ENCODE results near the gene ROR1. TPM values are rescaled to one million over a fixed set of nuclear protein-coding genes. Genes with fewer than 3 reads are reported as not detected.

ROR1 gene
- total and polyA plus RNA-seq, 9 of the 15 experiments (the other 6 are each of a cell fraction or from before 2014, with no cell fraction given) = 0.02 TPM; not detected in 8

DNA sequence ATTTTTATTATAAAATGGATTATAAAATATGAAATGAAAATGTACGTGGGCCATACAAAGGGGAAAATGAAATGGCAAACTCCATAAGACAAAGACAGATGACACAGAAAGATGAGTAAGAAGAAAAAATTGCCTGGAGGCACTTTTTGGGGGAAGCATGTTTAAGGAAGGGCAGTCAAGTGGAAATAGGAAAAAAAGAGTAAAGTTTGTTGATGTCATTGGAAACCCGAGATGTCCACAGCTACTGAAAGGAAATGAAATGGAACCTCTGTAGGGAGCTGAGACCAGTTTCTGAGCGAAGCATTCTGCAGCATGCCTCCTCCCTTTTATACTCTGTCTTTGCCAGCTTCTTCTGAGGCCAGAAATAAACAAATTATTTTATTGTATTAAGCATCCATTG, 226.2 kb downstream of the ROR1 start:
- H3K36me3 ChIP-seq (ENCODE audit: control insufficient read depth, insufficient read depth, low read length) = no peaks in the 10 kb centered on the region
- 3% methylated on average over 3 of the region's 3 CpGs for WGBS (ENCODE audit: insufficient coverage, low coverage, missing lambda C conversion rate)
- H3K79me2 ChIP-seq (ENCODE audit: control insufficient read depth, insufficient read depth, low read length) = no peaks in the 10 kb centered on the region
- no peaks in the 10 kb centered on the region for H3K4me1 ChIP-seq (replicated peaks in 1 of 2; ENCODE audit: control insufficient read depth in 2 of 2, insufficient read depth in 2 of 2, low read length in 2 of 2)
- no peaks in the 10 kb centered on the region for H4K20me1 ChIP-seq (replicated peaks; ENCODE audit: control insufficient read depth, insufficient read depth, low read length)
- DNase-seq (ENCODE audit: extremely low read depth in 1 of 4, low spot score in 3 of 4) (no peak), ATAC-seq (no peak), FAIRE-seq (no peak)
- ChIA-PET POLR2A (no interaction called here), CTCF (ENCODE audit: low intra/inter-chr PET ratio) (no interaction called here)
- no peak overlapping the region for H3K4me3 ChIP-seq
- H3K27ac ChIP-seq (ENCODE audit: extremely low read depth, low read depth, low read length) = no peak overlapping the region
- H3K27me3 ChIP-seq (ENCODE audit: control insufficient read depth in 2 of 2, insufficient read depth in 2 of 2, low read length in 2 of 2) = no peaks in the 10 kb centered on the region
- intact Hi-C loops (cut with micrococcal nuclease) = no loop called here
- H3K9ac ChIP-seq (ENCODE audit: insufficient read depth in 1 of 2, low read depth in 2 of 2, low read length in 2 of 2) = no peak overlapping the region
- H2AFZ ChIP-seq (ENCODE audit: low read depth, low read length) = no peak overlapping the region
- no TSS peak for BruUV-seq (replicated peaks)
- H3K4me2 ChIP-seq (ENCODE audit: insufficient read depth, low read length) = no peak overlapping the region
- no peaks in the 10 kb centered on the region for H3K9me3 ChIP-seq (replicated peaks; ENCODE audit: control insufficient read depth, insufficient read depth, low read depth, low read length)
- TF ChIP-seq SMAD3 (CRISPR knock-in tag; conservative IDR thresholded peaks at IDR 0.05) (no peak), MED1 (CRISPR knock-in tag; IDR thresholded peaks at IDR 0.05; ENCODE audit: borderline replicate concordance) (no peak), RUNX1 (IDR thresholded peaks at IDR 0.05; ENCODE audit: low read depth) (no peak), CHCHD3 (CRISPR knock-in tag; IDR thresholded peaks at IDR 0.05) (no peak), ZNF212 (CRISPR knock-in tag; IDR thresholded peaks at IDR 0.05) (no peak), BRCA1 (IDR thresholded peaks at IDR 0.05) (no peak), BRCA1 (CRISPR knock-in tag; IDR thresholded peaks at IDR 0.05) (no peak)
- TF ChIP-seq, protein P1, sequence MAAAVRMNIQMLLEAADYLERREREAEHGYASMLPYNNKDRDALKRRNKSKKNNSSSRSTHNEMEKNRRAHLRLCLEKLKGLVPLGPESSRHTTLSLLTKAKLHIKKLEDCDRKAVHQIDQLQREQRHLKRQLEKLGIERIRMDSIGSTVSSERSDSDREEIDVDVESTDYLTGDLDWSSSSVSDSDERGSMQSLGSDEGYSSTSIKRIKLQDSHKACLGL (CRISPR knock-in tag; IDR thresholded peaks at IDR 0.05; ENCODE audit: borderline replicate concordance, poor library complexity, severe bottlenecking) = no peak
- no peaks in the 10 kb centered on the region for H3K9me1 ChIP-seq (ENCODE audit: control insufficient read depth, insufficient read depth, low read length)
- in situ Hi-C loops (cut with MboI) = no loop called here
